HepG2 (cell line): Measurements from ENCODE around the gene DUSP15. TPM values are rescaled to one million over a fixed set of nuclear protein-coding genes. Genes with fewer than 3 reads are reported as not detected.

Experiments
- AKAP8 ChIP-seq: sonication (generic); formaldehyde crosslinking; IDR thresholded peaks from 2 replicates; pipeline ENCODE4 v1.5.1; 2020; ENCODE audit warnings: mild to moderate bottlenecking, missing genetic modification reagents
- ARID2 ChIP-seq: sonication (generic); formaldehyde crosslinking; IDR thresholded peaks from 2 replicates; pipeline ENCODE4 v1.8.1; 2022; ENCODE audit warnings: mild to moderate bottlenecking, missing genetic modification reagents, borderline replicate concordance
- CBFB ChIP-seq: sonication (generic); formaldehyde crosslinking; IDR thresholded peaks from 2 replicates; pipeline ENCODE4 v1.4.0; 2020; ENCODE audit warnings: missing genetic modification reagents
- CBX1 ChIP-seq: IDR thresholded peaks from one replicate; pipeline ENCODE4 v1.6.1; 2016; ENCODE audit warnings: antibody characterized with exemption, low read depth
- FOXJ3 ChIP-seq: sonication (generic); formaldehyde crosslinking; IDR thresholded peaks from 2 replicates; pipeline ENCODE4 v1.4.0; 2020; ENCODE audit warnings: missing genetic modification reagents, mild to moderate bottlenecking, borderline replicate concordance
- FOXO1 ChIP-seq: sonication (generic); formaldehyde crosslinking; IDR thresholded peaks from 2 replicates; pipeline ENCODE4 v1.4.0; 2020; ENCODE audit warnings: missing genetic modification reagents
- JARID2 ChIP-seq: sonication (generic); formaldehyde crosslinking; IDR thresholded peaks from 2 replicates; pipeline ENCODE4 v1.8.1; 2023; ENCODE audit warnings: missing genetic modification reagents, inconsistent platforms; ENCODE audit not compliant: insufficient replicate concordance
- KLF9 ChIP-seq: IDR thresholded peaks from 2 replicates; pipeline ENCODE4 v1.6.1; 2016; ENCODE audit warnings: low read depth
- MYNN ChIP-seq: sonication (generic); formaldehyde crosslinking; IDR thresholded peaks from 2 replicates; pipeline ENCODE4 v1.4.0; 2020; ENCODE audit warnings: mild to moderate bottlenecking, low read depth, missing genetic modification reagents
- NCOA2 ChIP-seq: sonication (generic); formaldehyde crosslinking; IDR thresholded peaks from 2 replicates; pipeline ENCODE4 v1.8.0; 2022; ENCODE audit warnings: inconsistent platforms
- NFKBIZ ChIP-seq: IDR thresholded peaks from 2 replicates; pipeline ENCODE4 v1.6.1; 2018; ENCODE audit warnings: missing genetic modification reagents, missing compliant biosample characterization
- NFYC ChIP-seq: IDR thresholded peaks from 2 replicates; pipeline ENCODE4 v1.6.1; 2016; ENCODE audit warnings: missing genetic modification reagents, missing compliant biosample characterization
- NR1H2 ChIP-seq: sonication (generic); formaldehyde crosslinking; IDR thresholded peaks from 2 replicates; pipeline ENCODE4 v1.8.1; 2022; ENCODE audit warnings: low read depth, missing genetic modification reagents, borderline replicate concordance
- NRL ChIP-seq: sonication (generic); formaldehyde crosslinking; IDR thresholded peaks from 2 replicates; pipeline ENCODE4 v1.5.0; 2020; ENCODE audit warnings: missing genetic modification reagents, mild to moderate bottlenecking, moderate library complexity, borderline replicate concordance
- POLR2A ChIP-seq, 2 experiments: IDR thresholded peaks; 2 replicates each; pipeline ENCODE4 v1.6.1; 2011; ENCODE audit warnings: low read depth in 2 of 2, low read length in 2 of 2, mild to moderate bottlenecking in 1 of 2, moderate library complexity in 1 of 2; ENCODE audit not compliant: insufficient read depth in 1 of 2
- PPARG ChIP-seq: conservative IDR thresholded peaks from 2 replicates; pipeline ENCODE4 v1.6.1; 2016; ENCODE audit warnings: missing biosample characterization, missing genetic modification reagents
- SMARCE1 ChIP-seq: fragments of 450-650 bp; IDR thresholded peaks from 2 replicates; pipeline ENCODE4 v1.6.1; 2017; ENCODE audit warnings: borderline replicate concordance
- TIGD3 ChIP-seq: sonication (generic); formaldehyde crosslinking; IDR thresholded peaks from 2 replicates; pipeline ENCODE4 v1.5.1; 2020; ENCODE audit warnings: mild to moderate bottlenecking, missing genetic modification reagents, borderline replicate concordance
- ZEB1 ChIP-seq: IDR thresholded peaks from 2 replicates; pipeline ENCODE4 v1.6.1; 2012; ENCODE audit warnings: mild to moderate bottlenecking, low read depth, inconsistent platforms; ENCODE audit not compliant: insufficient replicate concordance
- ZNF230 ChIP-seq: sonication (generic); formaldehyde crosslinking; IDR thresholded peaks from 2 replicates; pipeline ENCODE4 v1.4.0; 2020; ENCODE audit warnings: mild to moderate bottlenecking, missing genetic modification reagents
- ZNF530 ChIP-seq: sonication (generic); formaldehyde crosslinking; IDR thresholded peaks from 2 replicates; pipeline ENCODE4 v1.5.0; 2020; ENCODE audit warnings: low read depth, mild to moderate bottlenecking, missing genetic modification reagents
- ZNF546 ChIP-seq: sonication (generic); formaldehyde crosslinking; conservative IDR thresholded peaks from 2 replicates; pipeline ENCODE4 v1.8.1; 2023; ENCODE audit warnings: mild to moderate bottlenecking, missing genetic modification reagents
- ZNF629 ChIP-seq: sonication (generic); formaldehyde crosslinking; conservative IDR thresholded peaks from 2 replicates; pipeline ENCODE4 v1.5.0; 2020; ENCODE audit warnings: missing genetic modification reagents
- polyA plus RNA-seq, 8 experiments: library from polyadenylated mRNA; depleted of rRNA in 3 of 8; stranded (reverse) in 7 of 8; unstranded in 1 of 8; fragments of >200 nt; fragmentation: Illumina TruSeq in 4 of 8; extraction: Trizol in 4 of 8; gene quantifications; 2 replicates each; pipeline versions ENCODE4 v1.2.1 to v1.2.3, GENCODE V29; 2011 to 2016; ENCODE audit warnings: low read depth in 4 of 8, missing spikeins in 1 of 8, mixed read lengths in 1 of 8; ENCODE audit not compliant: insufficient read depth in 1 of 8
- total RNA-seq, 5 experiments: library from RNA; depleted of rRNA; stranded (reverse); fragments of >200 nt; fragmentation: Illumina TruSeq; extraction: Trizol; gene quantifications; 2 replicates each; pipeline ENCODE4 v1.2.3, GENCODE V29; 2016; ENCODE audit warnings: low read depth in 1 of 5
- TF ChIP-seq, protein P1 (sequence below): sonication (generic); formaldehyde crosslinking; IDR thresholded peaks from 2 replicates; pipeline ENCODE4 v1.4.0; 2020; ENCODE audit warnings: missing genetic modification reagents
- TF ChIP-seq, protein P2 (sequence below): sonication (generic); formaldehyde crosslinking; IDR thresholded peaks from 2 replicates; pipeline ENCODE4 v1.5.0; 2020; ENCODE audit warnings: missing genetic modification reagents, mild to moderate bottlenecking, borderline replicate concordance

DUSP15 gene
- total and polyA plus RNA-seq, 2 of the 13 experiments (the other 11 are each of a cell fraction or from before 2014, with no cell fraction given) = 0.17 to 0.93 TPM

DNA sequence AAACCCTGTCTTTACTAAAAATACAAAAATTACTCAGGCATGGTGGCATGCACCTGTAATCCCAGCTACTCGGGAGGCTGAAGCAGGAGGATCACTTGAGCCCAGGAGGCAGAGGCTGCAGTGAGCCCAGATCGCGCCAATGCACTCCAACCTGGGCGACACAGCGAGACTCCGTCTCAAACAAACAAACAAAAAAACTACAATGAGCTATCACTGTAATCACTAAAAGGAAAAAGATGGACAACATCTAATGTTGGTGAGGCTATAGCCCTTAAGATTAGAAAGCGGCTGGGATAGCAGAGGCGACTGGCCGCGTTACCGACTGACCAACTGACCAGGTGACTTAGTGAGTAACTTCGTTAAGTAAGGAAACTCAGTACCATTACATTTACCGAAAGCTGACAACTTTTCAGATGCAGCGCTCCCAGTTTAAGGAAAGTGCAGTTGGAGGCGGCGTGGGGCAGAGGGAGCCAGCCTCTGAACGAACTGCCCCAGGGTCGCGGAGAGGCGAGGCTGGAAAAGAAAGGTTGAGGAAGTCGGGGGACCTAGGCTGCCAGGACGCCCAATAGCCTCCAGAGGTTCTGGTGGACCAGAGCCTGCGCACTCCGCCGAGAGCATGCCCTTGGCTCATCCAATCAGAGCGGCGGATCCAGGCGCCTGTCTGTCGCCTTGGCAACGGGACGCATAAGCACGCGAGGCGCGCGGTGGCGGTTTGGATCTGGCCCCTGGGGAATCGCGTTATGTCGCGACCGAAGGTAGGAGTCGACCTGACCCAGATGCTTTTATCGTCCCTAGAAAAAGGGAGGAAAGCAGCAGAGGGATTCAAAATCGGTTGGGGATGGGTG is 9.0 kb upstream of the DUSP15 start (continued):
- TF ChIP-seq FOXO1 (peak; percentile 45; the same call in 1 of the 2 replicates), FOXJ3 (CRISPR knock-in tag) (no peak), POLR2A (IDR thresholded peaks at IDR 0.05; ENCODE audit: insufficient read depth in 1 of 2, low read depth in 2 of 2, low read length in 2 of 2) (peak; percentile 62 to 90), JARID2 (CRISPR knock-in tag) (peak; percentile 97), TIGD3 (CRISPR knock-in tag) (peak; percentile 15; the same call in 1 of the 2 replicates), NFYC (CRISPR knock-in tag) (peak; percentile 92), ZNF530 (no peak), NCOA2 (CRISPR knock-in tag) (peak; percentile 72), NFKBIZ (peak; percentile 49), NRL (CRISPR knock-in tag) (no peak; the same call in 1 of the 2 replicates), PPARG (CRISPR knock-in tag) (no peak; the same call in 1 of the 2 replicates), ZNF546 (CRISPR knock-in tag) (peak; percentile 7; the same call in 1 of the 2 replicates), KLF9 (peak; percentile 24; the same call in 1 of the 2 replicates), AKAP8 (CRISPR knock-in tag) (no peak), ZNF230 (CRISPR knock-in tag) (peak; percentile 83), ZNF629 (CRISPR knock-in tag) (0 out of 2 replicates have a peak, but pooled peaks have one; percentile 2), CBFB (CRISPR knock-in tag) (peak; percentile 54; the same call in 1 of the 2 replicates), MYNN (CRISPR knock-in tag) (peak; percentile 95), SMARCE1 (no peak), NR1H2 (0 out of 2 replicates have a peak, but pooled peaks have one; percentile 22), CBX1 (no peak), ZEB1 (peak; percentile 15), ARID2 (CRISPR knock-in tag) (peak; percentile 21; the same call in 1 of the 2 replicates)
- TF ChIP-seq, protein P1, sequence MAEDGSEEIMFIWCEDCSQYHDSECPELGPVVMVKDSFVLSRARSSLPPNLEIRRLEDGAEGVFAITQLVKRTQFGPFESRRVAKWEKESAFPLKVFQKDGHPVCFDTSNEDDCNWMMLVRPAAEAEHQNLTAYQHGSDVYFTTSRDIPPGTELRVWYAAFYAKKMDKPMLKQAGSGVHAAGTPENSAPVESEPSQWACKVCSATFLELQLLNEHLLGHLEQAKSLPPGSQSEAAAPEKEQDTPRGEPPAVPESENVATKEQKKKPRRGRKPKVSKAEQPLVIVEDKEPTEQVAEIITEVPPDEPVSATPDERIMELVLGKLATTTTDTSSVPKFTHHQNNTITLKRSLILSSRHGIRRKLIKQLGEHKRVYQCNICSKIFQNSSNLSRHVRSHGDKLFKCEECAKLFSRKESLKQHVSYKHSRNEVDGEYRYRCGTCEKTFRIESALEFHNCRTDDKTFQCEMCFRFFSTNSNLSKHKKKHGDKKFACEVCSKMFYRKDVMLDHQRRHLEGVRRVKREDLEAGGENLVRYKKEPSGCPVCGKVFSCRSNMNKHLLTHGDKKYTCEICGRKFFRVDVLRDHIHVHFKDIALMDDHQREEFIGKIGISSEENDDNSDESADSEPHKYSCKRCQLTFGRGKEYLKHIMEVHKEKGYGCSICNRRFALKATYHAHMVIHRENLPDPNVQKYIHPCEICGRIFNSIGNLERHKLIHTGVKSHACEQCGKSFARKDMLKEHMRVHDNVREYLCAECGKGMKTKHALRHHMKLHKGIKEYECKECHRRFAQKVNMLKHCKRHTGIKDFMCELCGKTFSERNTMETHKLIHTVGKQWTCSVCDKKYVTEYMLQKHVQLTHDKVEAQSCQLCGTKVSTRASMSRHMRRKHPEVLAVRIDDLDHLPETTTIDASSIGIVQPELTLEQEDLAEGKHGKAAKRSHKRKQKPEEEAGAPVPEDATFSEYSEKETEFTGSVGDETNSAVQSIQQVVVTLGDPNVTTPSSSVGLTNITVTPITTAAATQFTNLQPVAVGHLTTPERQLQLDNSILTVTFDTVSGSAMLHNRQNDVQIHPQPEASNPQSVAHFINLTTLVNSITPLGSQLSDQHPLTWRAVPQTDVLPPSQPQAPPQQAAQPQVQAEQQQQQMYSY (CRISPR knock-in tag) = no peak
- TF ChIP-seq, protein P2, sequence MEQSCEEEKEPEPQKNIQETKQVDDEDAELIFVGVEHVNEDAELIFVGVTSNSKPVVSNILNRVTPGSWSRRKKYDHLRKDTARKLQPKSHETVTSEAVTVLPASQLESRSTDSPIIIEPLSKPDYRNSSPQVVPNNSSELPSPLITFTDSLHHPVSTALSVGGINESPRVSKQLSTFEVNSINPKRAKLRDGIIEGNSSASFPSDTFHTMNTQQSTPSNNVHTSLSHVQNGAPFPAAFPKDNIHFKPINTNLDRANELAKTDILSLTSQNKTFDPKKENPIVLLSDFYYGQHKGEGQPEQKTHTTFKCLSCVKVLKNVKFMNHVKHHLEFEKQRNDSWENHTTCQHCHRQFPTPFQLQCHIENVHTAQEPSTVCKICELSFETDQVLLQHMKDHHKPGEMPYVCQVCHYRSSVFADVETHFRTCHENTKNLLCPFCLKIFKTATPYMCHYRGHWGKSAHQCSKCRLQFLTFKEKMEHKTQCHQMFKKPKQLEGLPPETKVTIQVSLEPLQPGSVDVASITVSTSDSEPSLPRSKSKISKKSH (CRISPR knock-in tag) = peak; percentile 75
